Esophagus squamous epithelium (tissue), 4 donors: ENCODE results near the gene BOLA1.

Experiments
- CTCF ChIP-seq, 6 experiments: fragments of 450-650 bp in 4 of 6; fragments of 200-600 bp in 2 of 6; sonication (generic) in 2 of 6; IDR thresholded peaks; one replicate each; pipeline ENCODE4 v1.5.1; 2016 to 2019; ENCODE audit warnings: antibody characterized with exemption in 6 of 6, mild to moderate bottlenecking in 4 of 6, moderate library complexity in 4 of 6
- POLR2A ChIP-seq, 4 donors: fragments of 450-650 bp; IDR thresholded peaks; one replicate each; pipeline ENCODE4 v1.6.1; 2017; ENCODE audit warnings: antibody characterized with exemption in 4 of 4, mild to moderate bottlenecking in 4 of 4, moderate library complexity in 3 of 4

- no peak for TF ChIP-seq POLR2A (IDR thresholded peaks at IDR 0.05)
- no peak for TF ChIP-seq CTCF (IDR thresholded peaks at IDR 0.05)
Measured at GRCh38 chr1:149940427-149940826, 41.1 kb downstream of the BOLA1 start.
